Erythroblast (primary cell): ENCODE results near the gene CCDC28A.

Experiments
- GATA1 ChIP-seq: IDR thresholded peaks from 2 replicates; pipeline ENCODE4 v1.6.1; 2011; ENCODE audit warnings: low read depth, mild to moderate bottlenecking, control low read depth, low read length, moderate library complexity
- POLR2A ChIP-seq: IDR thresholded peaks from 2 replicates; pipeline ENCODE4 v1.6.1; 2011; ENCODE audit warnings: mild to moderate bottlenecking, low read length

- TF ChIP-seq POLR2A (no peak), GATA1 (no peak)
These were observed 63.7 kb downstream of the CCDC28A start for GRCh38 chr6:138837246-138837645.
